Stimulated activated naive CD4-positive, alpha-beta T cell treated with Interleukin-2 at 50 U/mL for 16 hours (primary cell): ENCODE results near the gene ZNF322.

Source experiments
- DNase-seq: peaks from one replicate; lab custom pipeline; 2025; lab: John Stamatoyannopoulos, UW

The ZNF322 gene

GRCh38 chr6:26588965-26589364 is 70.6 kb downstream of the ZNF322 start:
- DNase-seq, result no peak
